Naive thymus-derived CD8-positive, alpha-beta T cell (primary cell): ENCODE results near the gene PITPNM3. TPM values are rescaled to one million over a fixed set of nuclear protein-coding genes. Genes with fewer than 3 reads are reported as not detected.
A peak's percentile ranks its signal among the peaks of the same experiment; 100 is the strongest.
"Not testable (repeated sequence)": the region's sequence is repeated elsewhere in the genome, so short reads cannot be mapped to it uniquely, and the experiment has no call there.

Experiments
- ATAC-seq, 2 donors: fragments of 150-1000 bp; cut with Tn5 transposase in 1 of 2; sonication (Bioruptor Pico), chemical (Tn5 transposase) in 1 of 2; 1 replicate in 1 of 2; 2 replicates in 1 of 2; pipeline ENCODE4 v1.10.0; 2021; ENCODE audit warnings: mild to moderate bottlenecking in 2 of 2, moderate library complexity in 2 of 2
- POLR2A ChIA-PET: fragments of 350-600 bp; sonication (Branson Sonifier 250); formaldehyde crosslinking; loops from one replicate; lab custom pipeline; 2021; ENCODE audit warnings: antibody characterized with exemption; lab: Charles Lee
- DNase-seq, 10 donors: peaks; one replicate each; pipeline versions ENCODE4 v3.0.0 to v3.0.0-alpha.2; 2020 to 2022
- H3K27ac Mint-ChIP-seq, 10 donors: one replicate each; pipeline ENCODE4 v1.8.0; 2020 to 2022; ENCODE audit warnings: mild to moderate bottlenecking in 10 of 10, mixed read lengths in 10 of 10, moderate library complexity in 4 of 10, inconsistent platforms in 1 of 10
- H3K27me3 Mint-ChIP-seq, 5 donors: one replicate each; pipeline ENCODE4 v1.8.0; 2021 to 2022; ENCODE audit warnings: mixed read lengths in 5 of 5
- H3K36me3 Mint-ChIP-seq, 3 donors: one replicate each; pipeline ENCODE4 v1.8.0; 2020 to 2022; ENCODE audit warnings: mixed read lengths in 3 of 3, mild to moderate bottlenecking in 2 of 3, inconsistent platforms in 1 of 3
- H3K4me1 Mint-ChIP-seq, 4 donors: one replicate each; pipeline ENCODE4 v1.8.0; 2021 to 2022; ENCODE audit warnings: mixed read lengths in 4 of 4
- H3K4me3 Mint-ChIP-seq, 10 donors: one replicate each; pipeline ENCODE4 v1.8.0; 2020 to 2022; ENCODE audit warnings: mild to moderate bottlenecking in 10 of 10, mixed read lengths in 10 of 10, moderate library complexity in 6 of 10, inconsistent platforms in 1 of 10
- H3K9me3 Mint-ChIP-seq, 9 donors: one replicate each; pipeline ENCODE4 v1.8.0; 2020 to 2022; ENCODE audit warnings: mixed read lengths in 9 of 9, mild to moderate bottlenecking in 3 of 9, inconsistent platforms in 1 of 9, moderate library complexity in 1 of 9
- polyA plus RNA-seq, 3 donors: library from polyadenylated mRNA; unstranded; fragments of 300-500 nt; fragmentation: Illumina TruSeq; gene quantifications; one replicate each; pipeline ENCODE4 v1.2.3, GENCODE V29; 2021
- total RNA-seq, 8 experiments: library from RNA in 2 of 8; stranded (reverse) in 2 of 8; gene quantifications; one replicate each; pipeline ENCODE4 v1.2.3 and lab custom pipeline; 2021 to 2026

Gene PITPNM3
- total and polyA plus RNA-seq, 5 experiments from 2014 or later, result 0.44 to 0.74 TPM; not detected in 3

DNA sequence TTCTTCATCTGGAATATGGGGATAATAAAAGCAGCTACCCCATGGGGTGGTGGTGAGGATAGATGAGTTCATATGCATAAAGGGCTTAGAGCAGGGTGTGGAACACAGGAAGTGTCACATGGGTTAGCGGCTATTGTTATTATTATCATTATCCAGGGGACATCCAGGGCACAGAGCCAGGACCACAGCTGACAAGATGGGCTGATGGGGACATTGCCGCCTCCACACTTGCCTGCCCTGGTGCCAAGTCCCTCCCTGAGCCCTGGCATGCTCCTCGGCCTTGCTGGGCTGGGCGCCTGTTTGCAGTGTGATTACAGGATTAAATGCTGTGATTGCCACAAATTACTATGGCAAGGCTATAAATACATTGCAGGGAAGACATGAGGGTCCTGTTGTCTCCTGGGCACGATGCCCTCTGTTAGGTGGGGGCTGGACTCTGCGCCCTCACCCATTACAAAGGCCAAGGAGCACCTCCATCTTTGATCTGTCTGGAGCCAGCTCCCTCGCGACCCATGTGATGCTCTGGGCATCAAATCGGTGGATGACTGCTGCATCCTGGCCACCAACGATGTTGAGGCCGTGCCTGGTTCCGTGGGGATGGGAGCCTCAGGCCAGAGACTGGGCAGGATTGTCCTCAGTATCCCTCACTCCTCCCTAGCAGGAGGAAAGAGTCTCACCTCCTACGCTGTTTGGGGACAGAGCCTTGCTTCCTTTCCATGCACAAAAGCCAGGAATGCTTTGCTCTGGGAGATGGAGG lies 68.9 kb downstream of the PITPNM3 start:
- DNase-seq (peak in 1 of 10 donors; percentile 38), ATAC-seq (no peak)
- no peaks in the 10 kb centered on the region for H3K9me3 Mint-ChIP-seq
- H3K4me1 Mint-ChIP-seq, result peaks cover 0 to 2% (median 0%) of the 10 kb centered on the region in 4 donors
- H3K36me3 Mint-ChIP-seq, result no peaks in the 10 kb centered on the region
- H3K4me3 Mint-ChIP-seq, result no peak overlapping the region
- H3K27me3 Mint-ChIP-seq, result peaks cover 1 to 24% (median 8%) of the 10 kb centered on the region in 5 donors
- H3K27ac Mint-ChIP-seq, result no peak overlapping the region
- POLR2A ChIA-PET, result no interaction called here

GRCh38 chr17:6485646-6486412 lies 70.5 kb downstream of the PITPNM3 start:
- H3K27ac Mint-ChIP-seq, result no peak overlapping the region
- no peaks in the 10 kb centered on the region for H3K9me3 Mint-ChIP-seq
- no peak for ATAC-seq
- no peak overlapping the region for H3K4me3 Mint-ChIP-seq
- peaks cover 1 to 33% (median 9%) of the 10 kb centered on the region in 5 donors for H3K27me3 Mint-ChIP-seq
- DNase-seq, result no peak
- POLR2A ChIA-PET, result no interaction called here
- H3K4me1 Mint-ChIP-seq, result peaks cover 0 to 2% (median 0%) of the 10 kb centered on the region in 4 donors
- no peaks in the 10 kb centered on the region for H3K36me3 Mint-ChIP-seq

- Mint-ChIP-seq H3K9me3 (no peaks in the 10 kb centered on the region), H3K27me3 (peaks cover 1 to 26% (median 9%) of the 10 kb centered on the region in 5 donors), H3K27ac (peak overlapping the region in 1 of 10 donors; percentile 65), H3K36me3 (no peaks in the 10 kb centered on the region), H3K4me3 (no peak overlapping the region), H3K4me1 (peaks cover 0 to 2% (median 0%) of the 10 kb centered on the region in 4 donors)
- no peak for ATAC-seq
- no peak for DNase-seq
- POLR2A ChIA-PET, result no interaction called here
These were observed 72.8 kb downstream of the PITPNM3 start for GRCh38 chr17:6483507-6483906.

DNA sequence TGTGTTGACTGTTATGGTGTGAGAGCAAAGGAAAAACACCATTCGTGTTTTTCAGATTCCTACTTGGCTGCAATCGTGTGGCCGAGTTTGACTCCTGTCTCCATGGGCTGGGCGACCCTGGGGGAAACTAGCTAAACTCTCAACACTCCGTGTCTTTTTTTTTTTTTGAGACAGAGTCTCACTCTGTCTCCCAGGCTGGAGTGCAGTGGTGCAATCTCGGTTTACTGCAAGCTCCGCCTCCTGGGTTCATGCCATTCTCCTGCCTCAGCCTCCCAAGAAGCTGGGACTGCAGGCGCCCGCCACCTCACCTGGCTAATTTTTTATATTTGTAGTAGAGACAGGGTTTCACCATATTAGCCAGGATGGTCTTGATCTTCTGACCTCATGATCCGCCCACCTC lies 73.6 kb downstream of the PITPNM3 start:
- not testable (repeated sequence) for ATAC-seq, H3K36me3 Mint-ChIP-seq, H3K27ac Mint-ChIP-seq, DNase-seq, H3K9me3 Mint-ChIP-seq, H3K4me1 Mint-ChIP-seq, H3K4me3 Mint-ChIP-seq
- peaks cover 1 to 20% (median 9%) of the 10 kb centered on the region in 5 donors for H3K27me3 Mint-ChIP-seq
- POLR2A ChIA-PET, result interaction anchor here (0.7 kb wide), 2 partner anchors 40 to 97 kb away, joined by 5 read pairs; no protein-coding TSS in a partner anchor

DNA sequence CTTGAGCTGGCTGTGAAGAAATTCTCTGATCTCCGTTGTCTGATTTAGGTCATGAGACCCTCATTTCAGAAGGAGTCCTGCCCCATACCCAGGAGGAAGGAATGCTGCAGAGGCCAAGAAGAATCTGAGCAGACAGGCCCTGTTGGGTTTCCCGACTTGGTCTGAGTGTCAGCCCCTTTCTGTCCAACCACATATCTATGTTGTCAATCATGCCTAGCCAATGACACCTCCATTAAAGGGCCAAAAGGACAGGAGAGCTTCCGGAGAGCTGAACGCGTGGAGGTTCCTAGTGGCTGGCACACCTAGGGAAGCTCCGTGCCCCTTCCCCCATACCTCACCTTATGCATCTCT lies 74.3 kb downstream of the PITPNM3 start:
- ATAC-seq (no peak), DNase-seq (no peak)
- H3K9me3 Mint-ChIP-seq, result no peaks in the 10 kb centered on the region
- POLR2A ChIA-PET, result interaction anchor here (0.7 kb wide), 1 partner anchor 39 kb away, joined by 5 read pairs; no protein-coding TSS in a partner anchor
- no peaks in the 10 kb centered on the region for H3K36me3 Mint-ChIP-seq
- H3K27ac Mint-ChIP-seq, result peak overlapping the region in 1 of 10 donors; percentile 7
- no peak overlapping the region for H3K4me3 Mint-ChIP-seq
- peaks cover 1 to 18% (median 6%) of the 10 kb centered on the region in 5 donors for H3K27me3 Mint-ChIP-seq
- no peaks in the 10 kb centered on the region for H3K4me1 Mint-ChIP-seq

GRCh38 chr17:6480303-6480675 lies 76.1 kb downstream of the PITPNM3 start:
- Mint-ChIP-seq H3K4me3 (no peak overlapping the region), H3K4me1 (no peaks in the 10 kb centered on the region), H3K27ac (no peak overlapping the region), H3K9me3 (no peaks in the 10 kb centered on the region), H3K27me3 (peaks cover 0 to 14% (median 3%) of the 10 kb centered on the region in 5 donors), H3K36me3 (no peaks in the 10 kb centered on the region)
- ATAC-seq (no peak), DNase-seq (no peak)
- POLR2A ChIA-PET, result no interaction called here

- H3K4me3 Mint-ChIP-seq, result no peak overlapping the region
- no peaks in the 10 kb centered on the region for H3K9me3 Mint-ChIP-seq
- POLR2A ChIA-PET, result no interaction called here
- ATAC-seq (no peak), DNase-seq (no peak)
- H3K27ac Mint-ChIP-seq, result peak overlapping the region in 1 of 10 donors; percentile 22
- peaks cover 0 to 14% (median 3%) of the 10 kb centered on the region in 5 donors for H3K27me3 Mint-ChIP-seq
- H3K4me1 Mint-ChIP-seq, result no peaks in the 10 kb centered on the region
- H3K36me3 Mint-ChIP-seq, result no peaks in the 10 kb centered on the region
These were observed 76.6 kb downstream of the PITPNM3 start for GRCh38 chr17:6479622-6480302.

DNA sequence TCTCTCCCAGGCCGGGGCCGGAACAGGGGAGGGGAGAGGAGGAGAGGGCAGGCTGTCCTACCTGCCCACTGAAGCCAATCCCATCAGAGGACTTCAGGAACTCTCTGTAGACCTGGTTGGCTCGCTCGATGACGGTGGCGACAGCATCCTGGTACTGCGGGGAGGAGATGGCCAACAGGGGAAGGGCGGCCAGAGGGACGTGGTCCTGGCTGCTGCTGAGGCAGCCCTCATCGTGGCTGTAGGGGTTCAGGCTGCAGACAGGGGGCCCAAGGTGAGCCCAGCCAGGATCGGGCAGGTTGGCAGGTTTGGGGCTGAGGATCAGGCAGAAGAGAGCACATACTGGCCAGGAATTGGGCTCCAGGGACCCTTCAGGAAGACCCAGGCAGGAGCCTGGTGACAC lies 77.9 kb downstream of the PITPNM3 start:
- H3K27me3 Mint-ChIP-seq, result peaks cover 0 to 13% (median 3%) of the 10 kb centered on the region in 5 donors
- no peaks in the 10 kb centered on the region for H3K9me3 Mint-ChIP-seq
- POLR2A ChIA-PET, result no interaction called here
- DNase-seq (no peak), ATAC-seq (no peak)
- no peaks in the 10 kb centered on the region for H3K4me1 Mint-ChIP-seq
- H3K36me3 Mint-ChIP-seq, result no peaks in the 10 kb centered on the region
- no peak overlapping the region for H3K27ac Mint-ChIP-seq
- H3K4me3 Mint-ChIP-seq, result no peak overlapping the region

- Mint-ChIP-seq H3K4me1 (peaks cover 0 to 4% (median 3%) of the 10 kb centered on the region in 4 donors), H3K27ac (no peak overlapping the region), H3K4me3 (no peak overlapping the region), H3K27me3 (peaks cover 0 to 9% (median 2%) of the 10 kb centered on the region in 5 donors), H3K9me3 (no peaks in the 10 kb centered on the region), H3K36me3 (no peaks in the 10 kb centered on the region)
- ATAC-seq, result no peak
- POLR2A ChIA-PET, result no interaction called here
- DNase-seq, result no peak
These were observed 78.4 kb downstream of the PITPNM3 start for GRCh38 chr17:6477831-6478383.

DNA sequence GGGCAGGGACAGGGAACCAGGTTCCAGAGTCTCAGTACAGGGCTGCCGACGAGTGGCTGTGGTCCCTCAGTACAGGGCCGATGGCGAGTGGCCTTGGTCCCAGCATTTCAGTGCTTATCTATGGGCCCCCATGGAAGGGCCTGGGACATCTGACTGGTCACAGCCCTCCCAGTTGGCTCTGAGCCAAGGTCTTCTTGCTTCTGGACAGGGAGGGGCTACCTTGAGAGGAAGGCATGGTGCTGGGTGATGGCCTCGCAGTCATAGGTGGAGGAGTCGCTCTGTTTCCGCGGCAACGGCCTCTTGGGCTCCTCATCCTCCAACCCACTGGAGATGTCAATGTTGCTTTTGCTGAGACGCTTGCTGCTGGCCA lies 79.6 kb downstream of the PITPNM3 start:
- POLR2A ChIA-PET, result no interaction called here
- no peak overlapping the region for H3K4me3 Mint-ChIP-seq
- H3K36me3 Mint-ChIP-seq, result no peaks in the 10 kb centered on the region
- no peaks in the 10 kb centered on the region for H3K9me3 Mint-ChIP-seq
- no peak for DNase-seq
- H3K27ac Mint-ChIP-seq, result peak overlapping the region in 1 of 10 donors; percentile 79
- H3K4me1 Mint-ChIP-seq, result peaks cover 0 to 6% (median 3%) of the 10 kb centered on the region in 4 donors
- peaks cover 0 to 3% (median 0%) of the 10 kb centered on the region in 5 donors for H3K27me3 Mint-ChIP-seq
- ATAC-seq, result no peak

DNA sequence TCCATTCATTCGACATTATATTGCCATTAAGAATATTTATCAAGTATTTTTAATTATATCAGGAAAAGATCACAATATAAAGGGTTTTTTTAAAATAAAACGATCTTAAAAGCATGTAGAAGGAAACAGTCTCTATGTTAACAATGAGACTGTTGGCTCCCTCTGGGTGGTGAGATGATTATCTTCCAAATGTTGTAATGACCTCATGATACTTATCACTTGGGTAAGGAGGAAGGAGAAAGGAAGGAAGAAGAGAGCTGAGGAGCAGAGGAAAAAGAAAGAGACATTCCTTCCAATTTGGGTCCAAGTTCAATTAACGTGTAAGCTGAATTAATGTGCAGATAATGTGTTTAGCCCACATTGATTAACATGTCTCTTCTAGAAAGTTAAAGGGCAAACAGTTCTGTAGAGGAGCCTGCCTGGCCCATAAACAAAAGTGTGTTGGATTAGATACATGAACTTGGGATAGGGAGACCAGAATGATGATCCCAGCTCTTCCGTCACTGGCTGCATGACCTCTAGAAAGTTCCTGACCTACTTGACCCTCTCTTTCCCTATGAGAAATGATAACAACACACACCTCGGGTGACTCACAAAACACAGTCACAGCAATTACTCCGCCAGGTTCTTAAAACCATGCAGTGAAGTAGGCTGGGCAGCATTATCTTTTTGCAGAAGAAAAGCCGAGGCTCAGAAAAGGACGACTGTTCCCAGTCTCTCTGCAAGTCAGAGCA lies 80.1 kb downstream of the PITPNM3 start:
- ATAC-seq (no peak), DNase-seq (no peak)
- H3K27ac Mint-ChIP-seq, result no peak overlapping the region
- POLR2A ChIA-PET, result no interaction called here
- no peaks in the 10 kb centered on the region for H3K36me3 Mint-ChIP-seq
- H3K4me3 Mint-ChIP-seq, result no peak overlapping the region
- H3K4me1 Mint-ChIP-seq, result peaks cover 0 to 6% (median 3%) of the 10 kb centered on the region in 4 donors
- no peaks in the 10 kb centered on the region for H3K9me3 Mint-ChIP-seq
- H3K27me3 Mint-ChIP-seq, result peaks cover 0 to 2% (median 0%) of the 10 kb centered on the region in 5 donors

DNA sequence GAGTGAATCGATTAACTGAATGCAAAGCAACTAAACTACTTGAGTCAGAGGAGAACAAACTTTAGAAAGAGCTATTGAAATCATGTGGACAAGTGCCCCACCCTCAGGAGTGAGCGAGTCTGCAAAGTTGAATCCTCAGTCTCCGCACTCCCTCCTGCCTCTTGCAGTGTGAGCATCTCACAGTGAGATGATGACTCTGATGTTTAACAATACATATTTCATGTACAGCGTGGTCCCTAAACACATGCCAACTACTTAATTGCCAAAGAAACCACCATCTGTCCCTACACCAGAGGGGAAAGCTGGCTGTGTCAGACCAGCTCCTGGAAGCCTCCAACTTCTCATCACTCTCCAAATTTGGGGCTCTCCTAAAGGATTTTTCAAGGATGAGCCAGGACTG lies 80.9 kb downstream of the PITPNM3 start:
- DNase-seq (no peak), ATAC-seq (no peak)
- Mint-ChIP-seq H3K4me1 (peaks cover 0 to 6% (median 3%) of the 10 kb centered on the region in 4 donors), H3K4me3 (no peak overlapping the region), H3K27ac (no peak overlapping the region), H3K36me3 (no peaks in the 10 kb centered on the region), H3K27me3 (peaks cover 0 to 2% (median 0%) of the 10 kb centered on the region in 5 donors), H3K9me3 (no peaks in the 10 kb centered on the region)
- POLR2A ChIA-PET, result no interaction called here
